Measurements from ENCODE around the gene SEMA4C. TPM values are rescaled to one million over a fixed set of nuclear protein-coding genes. Genes with fewer than 3 reads are reported as not detected.

Gene SEMA4C
- total and polyA plus RNA-seq, 2 of the 4 experiments (the other 2 are of a cell fraction) = 15.8 to 24.3 TPM

GRCh38 chr2:96870626-96871255 lies 861 bp upstream of the SEMA4C start:
- H3K27ac ChIP-seq (ENCODE audit: insufficient read depth, low read length) = no peak overlapping the region
- no peak overlapping the region for H3K23ac ChIP-seq (ENCODE audit: low read depth, low read length)
- H3K27me3 ChIP-seq (ENCODE audit: control insufficient read depth, insufficient read depth, low read length) = no peaks in the 10 kb centered on the region
- H3K4ac ChIP-seq (ENCODE audit: low read depth, low read length) = 0 out of 2 replicates have a peak overlapping the region, but pooled peaks have one; percentile 37
- H4K91ac ChIP-seq (ENCODE audit: insufficient read depth, low read depth, low read length) = no peak overlapping the region; the same call in 1 of the 2 replicates
- in situ Hi-C loops (cut with MboI; ENCODE audit: low sequenced_read_pairs) = loop anchor here (25.0 kb wide), 1 partner anchor 242 kb away; the partner anchor contains the start of gene ANKRD36
- H2BK15ac ChIP-seq (ENCODE audit: low read depth, low read length) = no peak overlapping the region
- peaks cover 23% of the 10 kb centered on the region for H4K20me1 ChIP-seq (ENCODE audit: insufficient read depth, low read length)
- peaks cover 15% of the 10 kb centered on the region for H3K36me3 ChIP-seq (ENCODE audit: control insufficient read depth, insufficient read depth, low read length)
- DNase-seq (no peak), ATAC-seq (ENCODE audit: low read depth) (no peak)
- peaks cover 2 to 27% of the 10 kb centered on the region in 2 experiments for H3K79me1 ChIP-seq (ENCODE audit: low read depth in 1 of 2, low read length in 2 of 2)
- TF ChIP-seq CHD1 (IDR thresholded peaks at IDR 0.05; ENCODE audit: low read depth, low read length) (no peak), RCOR1 (IDR thresholded peaks at IDR 0.05; ENCODE audit: insufficient replicate concordance, low read length) (no peak)
- intact Hi-C loops (cut with micrococcal nuclease) = no loop called here
- H3K4me3 ChIP-seq (ENCODE audit: insufficient read depth, low read depth, low read length) = peak overlapping the region; percentile 87
- peak overlapping the region; percentile 52 for H3K4me2 ChIP-seq (ENCODE audit: low read depth, low read length)
- H2AK9ac ChIP-seq (replicated peaks; ENCODE audit: low read depth, low read length, poor library complexity) = peak overlapping the region; percentile 89
- no TSS peak for BruUV-seq (replicated peaks)
- peak overlapping the region; percentile 5; the same call in 1 of the 2 replicates for H2AK5ac ChIP-seq (ENCODE audit: low read depth, low read length)
- peak overlapping the region in 1 of 2 experiments; percentile 74; a peak in 1 of 4 replicates for H4K8ac ChIP-seq (ENCODE audit: low read depth in 2 of 2, low read length in 2 of 2)
- H2AFZ ChIP-seq (replicated peaks; ENCODE audit: low read length, poor library complexity) = peak overlapping the region; percentile 92
- dilution Hi-C loops (cut with HindIII; ENCODE audit: low sequenced_read_pairs, unreplicated experiment) = no loop called here
- ChIA-PET POLR2A (ENCODE audit: unreplicated experiment) (no interaction called here), CTCF (no interaction called here)
- no peak overlapping the region for H2BK20ac ChIP-seq (ENCODE audit: low read depth, low read length)
- 59% methylated on average over 4 of the region's 13 CpGs; no CpG with 5 or more reads in 1 of the 2 experiments for WGBS, 2 experiments (ENCODE audit: extremely low coverage in 2 of 2, insufficient read length in 1 of 2)
- H4K5ac ChIP-seq (ENCODE audit: low read depth, low read length) = 0 out of 2 replicates have a peak overlapping the region, but pooled peaks have one; percentile 1
- 0 out of 2 replicates have a peak overlapping the region, but pooled peaks have one; percentile 29 for H3K14ac ChIP-seq (replicated peaks; ENCODE audit: low read depth, low read length)
- peak overlapping the region; percentile 46; the same call in 1 of the 2 replicates for H3K9ac ChIP-seq (ENCODE audit: low read depth, low read length)
- H3K4me1 ChIP-seq (ENCODE audit: control insufficient read depth, insufficient read depth, low read length) = peaks cover 9% of the 10 kb centered on the region; the same call in 1 of the 2 replicates
- H2BK5ac ChIP-seq (ENCODE audit: low read depth, low read length, poor library complexity, severe bottlenecking) = no peak overlapping the region
- no peak overlapping the region; the same call in 1 of the 2 replicates for H3K18ac ChIP-seq (ENCODE audit: low read depth, low read length)
- H3K56ac ChIP-seq (ENCODE audit: extremely low read depth, insufficient read depth, low read length) = no peak overlapping the region
- no peaks in the 10 kb centered on the region for H3K9me3 ChIP-seq (ENCODE audit: control insufficient read depth, insufficient read depth, low read length)
- H3K9me1 ChIP-seq (ENCODE audit: insufficient read depth, low read length) = no peaks in the 10 kb centered on the region; the same call in 1 of the 2 replicates
- 0 out of 2 replicates have a peak overlapping the region, but pooled peaks have one; percentile 46 for H2BK120ac ChIP-seq (ENCODE audit: low read depth, low read length)
